GM18858 (cell line): Measurements from ENCODE around the gene HOXA13.

ENCODE experiments used
- ATAC-seq: cut with Tn5 transposase; IDR thresholded peaks from one replicate; pipeline ENCODE4 v1.9.1; 2021; ENCODE audit not compliant: unreplicated experiment

HOXA13 gene

GRCh38 chr7:27237735-27238334 is 37.9 kb upstream of the HOXA13 start:
- no peak for ATAC-seq

GRCh38 chr7:27235387-27236311 is 35.8 kb upstream of the HOXA13 start:
- ATAC-seq: no peak

GRCh38 chr7:27229448-27229847 is 29.6 kb upstream of the HOXA13 start:
- ATAC-seq: no peak

DNA sequence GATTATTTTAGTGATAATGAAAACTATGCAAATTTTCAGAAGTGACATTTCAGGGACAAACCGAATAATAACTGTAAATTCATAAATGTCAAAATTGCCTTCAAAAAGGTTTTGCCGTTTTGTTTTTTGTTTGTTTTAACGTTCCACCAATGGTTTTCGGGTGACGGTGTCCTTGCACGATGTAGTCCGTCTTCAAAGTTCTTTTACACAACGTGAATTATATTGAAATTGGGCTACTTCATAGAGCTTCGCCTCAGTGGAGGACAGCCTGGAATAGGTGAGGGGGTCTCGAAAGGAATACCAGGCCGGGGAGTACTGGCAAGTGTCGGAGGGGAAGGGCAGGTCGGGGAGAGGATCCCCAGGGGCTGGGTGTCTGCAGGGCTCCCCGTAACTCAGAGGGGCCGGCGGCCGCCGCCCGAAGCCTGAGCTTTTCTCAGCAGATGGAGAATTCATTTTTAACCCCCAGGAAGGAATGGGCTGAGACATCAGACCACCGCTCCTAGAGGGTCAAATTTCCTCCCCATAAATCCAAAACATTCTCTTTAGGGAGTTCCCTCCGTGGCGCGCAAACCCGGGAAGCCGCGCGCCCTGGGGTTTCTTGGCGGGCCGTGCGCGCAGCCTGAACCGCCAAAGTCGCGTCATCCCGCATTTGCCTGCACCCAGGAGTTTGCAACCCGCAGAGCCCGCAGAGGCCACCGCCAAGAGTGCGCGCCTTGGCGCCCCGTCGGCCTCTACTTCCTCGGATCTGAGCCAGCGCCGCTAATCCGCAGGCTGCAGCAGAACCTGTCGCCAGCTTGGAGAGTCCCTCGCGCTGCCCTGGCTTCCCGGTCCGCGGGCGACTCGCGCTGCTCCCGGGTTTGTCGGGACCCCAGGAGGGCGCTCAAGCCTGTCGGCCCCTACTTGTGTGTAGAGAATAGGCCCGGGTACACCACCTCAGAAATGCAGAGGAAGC is 25.4 kb upstream of the HOXA13 start:
- no peak for ATAC-seq

DNA sequence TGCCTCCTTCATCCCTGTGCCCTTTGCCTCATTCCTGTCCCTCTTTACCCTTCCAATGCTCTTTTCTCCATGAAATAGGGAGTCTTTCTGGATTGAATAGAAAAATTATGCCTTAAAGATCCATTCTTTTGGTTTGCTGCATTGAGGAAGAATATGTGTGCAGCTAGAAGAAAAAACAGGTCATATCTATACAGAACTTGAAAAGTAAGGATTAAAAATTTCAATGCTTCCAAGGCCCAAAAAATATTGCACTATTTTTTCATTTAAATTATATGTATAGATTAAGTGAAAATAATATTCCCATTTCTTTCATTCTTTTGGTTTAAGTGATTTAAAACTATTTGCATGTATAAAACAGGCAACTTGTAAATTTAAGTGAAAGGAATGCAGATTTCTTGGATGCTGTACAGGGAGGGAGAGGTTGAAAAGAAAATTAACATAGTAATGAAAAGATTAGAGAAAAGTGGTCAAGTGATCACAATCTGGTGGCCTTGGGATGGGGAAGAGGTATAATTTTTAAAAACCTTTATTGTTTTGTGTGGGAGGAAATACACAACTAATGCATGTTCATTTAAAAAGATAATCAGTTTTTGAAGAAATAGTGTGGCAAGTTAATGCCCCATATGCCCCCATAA is 24.2 kb upstream of the HOXA13 start:
- no peak for ATAC-seq

- ATAC-seq: no peak
Measured at GRCh38 chr7:27221201-27221797, 21.4 kb upstream of the HOXA13 start.

DNA sequence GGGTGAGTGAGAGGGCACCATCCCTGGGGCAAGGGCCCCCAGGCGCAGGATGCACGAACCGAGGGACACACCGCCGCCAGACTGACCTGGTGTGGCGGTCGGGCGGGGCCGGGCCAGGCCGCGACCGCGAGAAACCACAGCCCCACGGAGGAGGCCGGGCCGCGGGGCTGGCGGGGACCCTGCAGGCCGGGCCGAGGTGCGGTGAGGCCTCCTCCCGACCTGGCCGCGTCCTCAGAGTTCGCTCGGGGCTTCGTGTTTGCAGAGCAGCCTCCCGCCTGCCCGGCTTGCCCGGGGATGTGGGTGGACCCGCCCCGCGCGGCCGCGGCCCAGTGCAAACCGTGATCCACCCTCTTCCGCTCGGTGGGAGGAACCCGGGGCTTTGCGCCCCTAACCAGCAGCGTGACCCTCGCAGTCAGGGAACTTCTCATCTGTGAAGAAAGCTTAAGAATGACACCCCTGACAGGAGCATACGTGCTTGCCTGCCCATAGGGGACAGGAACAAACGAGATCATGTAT is 20.6 kb upstream of the HOXA13 start:
- no peak for ATAC-seq

GRCh38 chr7:27219821-27220220 is 19.9 kb upstream of the HOXA13 start:
- ATAC-seq: no peak

DNA sequence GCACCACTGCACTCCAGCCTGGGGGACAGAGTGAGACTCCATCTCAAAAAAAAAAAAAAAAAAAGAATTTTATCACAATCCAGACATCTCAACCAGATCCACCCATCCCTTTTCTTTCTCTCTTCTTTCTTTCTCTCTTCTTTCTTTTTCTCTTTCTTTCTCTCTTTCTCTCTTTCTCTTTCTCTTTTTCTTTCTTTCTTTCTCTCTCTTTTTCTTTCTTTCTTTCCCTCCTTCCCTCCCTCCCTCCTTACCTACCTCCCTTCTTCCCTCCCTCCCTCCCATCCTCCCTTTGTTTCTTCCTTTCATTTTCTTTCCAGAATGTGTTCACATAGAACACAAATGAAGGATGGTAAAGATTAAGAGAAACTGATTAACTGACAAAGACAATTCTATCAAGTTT is 18.1 kb upstream of the HOXA13 start:
- ATAC-seq: no peak

GRCh38 chr7:27215356-27215755 is 15.5 kb upstream of the HOXA13 start:
- ATAC-seq: no peak

- ATAC-seq: no peak
Measured at GRCh38 chr7:27214239-27214950, 14.5 kb upstream of the HOXA13 start.

DNA sequence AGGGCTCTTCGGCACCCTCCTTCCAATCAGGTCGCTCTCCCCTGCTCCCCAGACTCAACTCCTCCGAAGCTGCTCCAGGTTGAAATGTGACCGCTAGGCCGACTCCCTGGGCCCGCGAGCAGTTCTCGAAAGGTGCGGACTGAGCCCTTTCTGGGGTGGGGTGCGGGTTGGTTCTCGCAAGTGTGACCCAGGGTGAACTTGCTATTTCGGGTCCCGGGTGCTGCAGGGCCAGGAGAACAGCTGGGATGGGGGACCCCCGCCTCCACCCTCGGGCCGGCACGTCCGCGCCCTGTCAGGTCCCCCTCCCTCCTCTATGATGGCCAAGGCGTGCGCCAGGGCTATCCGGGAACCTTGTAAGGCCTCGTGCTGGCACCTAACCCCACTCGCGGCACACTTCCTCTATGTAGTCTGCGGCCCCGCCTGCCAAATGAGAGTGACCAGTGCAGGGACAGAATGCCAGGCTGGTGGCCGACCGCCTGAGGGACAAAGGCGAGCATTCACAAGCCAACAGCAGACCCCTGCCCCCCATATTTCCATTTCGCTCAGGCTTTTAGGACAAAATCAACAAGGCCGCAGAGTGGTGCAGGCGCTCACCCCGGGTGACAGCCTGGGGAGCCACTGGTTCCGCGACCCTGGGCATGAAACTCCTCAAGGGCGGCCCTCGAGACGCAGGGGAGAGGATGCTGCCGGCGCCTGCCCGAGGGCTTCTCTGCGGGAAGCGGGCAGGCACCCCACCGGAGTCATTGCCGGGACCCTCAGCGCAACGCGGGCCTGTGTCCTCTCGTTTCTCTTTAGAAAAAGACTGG is 13.7 kb upstream of the HOXA13 start:
- ATAC-seq: no peak

DNA sequence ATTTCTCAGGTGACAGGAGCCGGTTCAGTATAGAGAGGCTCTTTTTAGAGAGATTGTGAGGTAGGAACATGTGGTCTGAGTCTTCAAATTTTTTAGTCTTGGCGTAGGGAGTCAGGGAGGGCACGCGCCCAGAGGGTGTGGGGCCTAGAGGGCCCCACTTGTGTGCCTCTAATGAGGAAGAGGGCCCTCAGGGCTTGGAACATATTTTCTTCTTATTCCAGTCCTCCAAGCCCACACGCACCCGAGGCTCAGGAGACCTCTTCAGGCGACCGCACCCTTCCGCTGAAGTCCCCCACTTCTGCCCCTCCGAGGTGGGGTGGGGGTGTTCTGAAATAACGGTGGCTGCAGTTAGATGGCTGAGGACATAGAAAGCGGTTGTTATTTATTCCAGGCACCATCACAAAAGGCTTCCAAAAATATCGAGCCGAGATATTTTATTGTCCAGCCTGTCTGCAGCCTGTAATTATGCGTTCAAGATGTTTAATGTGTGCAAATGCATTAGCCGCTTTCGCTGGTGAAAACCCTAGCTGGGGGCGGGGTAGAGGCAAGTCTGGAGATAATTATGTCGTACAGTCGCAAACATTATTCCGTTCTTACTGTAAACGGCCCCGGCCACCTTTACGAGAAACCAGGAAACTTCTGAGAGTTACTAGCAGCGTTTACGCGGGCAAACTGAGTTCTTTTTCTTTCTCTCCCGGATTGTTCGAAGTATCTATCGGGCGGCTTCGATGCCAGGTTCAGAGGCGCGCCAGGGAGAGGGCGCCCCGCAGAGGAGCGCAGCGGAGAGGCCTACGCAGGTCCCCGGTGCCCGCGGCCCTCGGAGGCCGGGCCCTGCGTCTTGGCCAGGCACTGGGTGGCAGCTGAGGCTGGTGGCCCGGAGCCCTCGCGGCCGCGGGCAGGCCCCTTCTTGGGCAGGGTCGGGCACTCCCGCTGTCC is 12.9 kb upstream of the HOXA13 start:
- no peak for ATAC-seq

GRCh38 chr7:27211764-27212204 is 11.9 kb upstream of the HOXA13 start:
- ATAC-seq: no peak

- ATAC-seq: no peak
Measured at GRCh38 chr7:27211084-27211446, 11.2 kb upstream of the HOXA13 start.

DNA sequence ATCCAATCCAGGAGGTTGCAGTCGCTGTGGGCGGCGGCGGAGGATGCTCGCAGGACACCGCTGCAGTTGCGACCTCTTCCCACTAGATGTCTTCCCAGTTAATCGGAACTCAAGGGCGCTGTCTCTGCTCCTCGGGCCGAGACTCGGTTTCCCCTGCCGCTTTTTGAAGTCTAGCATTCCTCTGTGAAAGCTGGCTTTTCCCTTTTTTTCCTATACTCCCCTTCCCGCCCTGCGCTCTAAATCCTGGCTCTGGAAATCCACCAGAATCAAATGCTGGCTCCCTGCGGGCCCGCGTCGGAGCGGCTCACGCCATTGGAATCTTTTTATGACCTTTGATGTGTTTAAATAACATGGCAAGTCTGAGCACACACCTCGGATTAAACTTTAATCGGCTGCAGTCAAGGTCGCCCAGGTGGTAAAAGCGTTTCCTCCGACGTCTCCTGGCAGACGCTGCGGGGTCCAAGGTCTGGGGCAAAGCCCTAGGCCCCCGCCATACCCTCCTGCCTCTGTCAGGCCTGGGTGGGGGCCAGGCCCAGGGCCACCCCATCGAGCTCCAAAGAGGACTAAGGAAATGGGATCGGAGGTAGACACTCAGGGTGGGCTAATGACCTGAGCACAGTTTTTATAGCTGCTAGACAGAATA is 10.7 kb upstream of the HOXA13 start:
- no peak for ATAC-seq

DNA sequence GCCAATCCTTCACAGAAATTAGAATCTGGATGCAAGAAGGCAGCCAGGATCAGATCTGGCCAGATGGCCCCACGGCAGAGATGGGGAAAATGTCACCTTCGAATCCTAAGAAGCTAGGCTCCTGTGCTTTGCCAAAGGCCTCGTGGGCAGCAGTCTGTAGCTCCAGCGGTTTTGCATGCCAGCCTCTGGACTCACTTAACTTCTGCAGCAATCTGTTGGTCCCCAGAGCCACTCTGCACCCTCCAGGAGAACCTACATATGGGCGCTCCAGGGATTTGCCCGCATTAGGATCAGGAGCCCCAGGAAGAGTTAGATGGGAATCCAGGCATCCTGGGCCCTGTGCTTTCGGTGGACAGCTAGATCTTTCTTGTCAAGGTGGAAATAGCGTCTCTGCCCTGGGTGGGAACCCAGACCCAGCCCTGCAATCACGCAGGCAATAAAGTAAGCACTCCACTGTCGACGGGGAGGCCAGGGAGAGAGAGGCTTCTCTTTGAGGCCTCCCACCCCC is 10.1 kb upstream of the HOXA13 start:
- ATAC-seq: no peak
